ENCODE data around the gene CDH23. TPM values are rescaled to one million over a fixed set of nuclear protein-coding genes. Genes with fewer than 3 reads are reported as not detected.

The CDH23 gene
- polyA plus RNA-seq, 1 donor (not counting 4 experiments of a cell fraction or from before 2014, with no cell fraction given), result 0.01 TPM

DNA sequence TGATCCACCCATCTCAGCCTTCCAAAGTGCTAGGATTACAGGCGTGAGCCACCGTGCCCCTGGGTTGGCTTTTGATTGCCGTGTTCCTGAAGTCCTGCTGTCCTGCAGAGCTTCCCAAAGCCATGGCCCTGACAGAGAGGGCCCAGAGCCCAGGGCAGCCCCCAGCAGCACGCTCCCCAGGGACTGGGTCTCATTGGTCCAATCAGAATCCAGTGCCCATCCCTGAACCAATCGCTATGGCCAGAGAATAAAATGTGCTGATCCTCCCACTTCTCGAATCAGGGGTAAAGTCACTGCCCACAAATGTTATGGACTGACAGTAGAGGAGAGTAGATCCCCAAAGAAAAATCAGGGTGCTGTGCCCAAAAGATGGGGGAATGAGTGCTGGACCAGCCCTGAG lies 327.8 kb downstream of the CDH23 start:
- DNase-seq (ENCODE audit: low read depth, low spot score) (no peak), FAIRE-seq (no peak)
- dilution Hi-C loops (cut with MboI; ENCODE audit: extremely low pct_ligation_motif_present, low sequenced_read_pairs), result no loop called here
- Histone ChIP-seq H3K4me2 (ENCODE audit: control insufficient read depth, extremely low read depth, insufficient read depth, low read depth, low read length) (no peak overlapping the region), H3K27me3 (ENCODE audit: control insufficient read depth, extremely low read depth, insufficient read depth, low read length) (no peaks in the 10 kb centered on the region), H2AFZ (ENCODE audit: control insufficient read depth, low read length) (no peak overlapping the region), H3K9me3 (ENCODE audit: control insufficient read depth, low read depth, low read length) (no peaks in the 10 kb centered on the region), H3K9me1 (ENCODE audit: control insufficient read depth, extremely low read depth, insufficient read depth, low read length) (no peaks in the 10 kb centered on the region), H3K27ac (ENCODE audit: control insufficient read depth, insufficient read depth, low read length) (no peak overlapping the region), H3K79me2 (ENCODE audit: control insufficient read depth, insufficient read depth, low read length) (no peaks in the 10 kb centered on the region), H3K4me1 (ENCODE audit: control insufficient read depth, extremely low read depth, insufficient read depth, low read length) (peaks cover 24% of the 10 kb centered on the region), H4K20me1 (ENCODE audit: control insufficient read depth, extremely low read depth, insufficient read depth, low read length) (no peaks in the 10 kb centered on the region), H3K4me3 (ENCODE audit: control insufficient read depth in 2 of 3, extremely low read depth in 1 of 3, insufficient read depth in 2 of 3, low read depth in 1 of 3, low read length in 3 of 3) (no peak overlapping the region), H3K36me3 (ENCODE audit: control insufficient read depth in 2 of 2, extremely low read depth in 1 of 2, insufficient read depth in 2 of 2, low read length in 2 of 2) (no peaks in the 10 kb centered on the region), H3K9ac (ENCODE audit: control insufficient read depth, extremely low read depth, insufficient read depth, low read length) (no peak overlapping the region)
- TF ChIP-seq, protein P1, sequence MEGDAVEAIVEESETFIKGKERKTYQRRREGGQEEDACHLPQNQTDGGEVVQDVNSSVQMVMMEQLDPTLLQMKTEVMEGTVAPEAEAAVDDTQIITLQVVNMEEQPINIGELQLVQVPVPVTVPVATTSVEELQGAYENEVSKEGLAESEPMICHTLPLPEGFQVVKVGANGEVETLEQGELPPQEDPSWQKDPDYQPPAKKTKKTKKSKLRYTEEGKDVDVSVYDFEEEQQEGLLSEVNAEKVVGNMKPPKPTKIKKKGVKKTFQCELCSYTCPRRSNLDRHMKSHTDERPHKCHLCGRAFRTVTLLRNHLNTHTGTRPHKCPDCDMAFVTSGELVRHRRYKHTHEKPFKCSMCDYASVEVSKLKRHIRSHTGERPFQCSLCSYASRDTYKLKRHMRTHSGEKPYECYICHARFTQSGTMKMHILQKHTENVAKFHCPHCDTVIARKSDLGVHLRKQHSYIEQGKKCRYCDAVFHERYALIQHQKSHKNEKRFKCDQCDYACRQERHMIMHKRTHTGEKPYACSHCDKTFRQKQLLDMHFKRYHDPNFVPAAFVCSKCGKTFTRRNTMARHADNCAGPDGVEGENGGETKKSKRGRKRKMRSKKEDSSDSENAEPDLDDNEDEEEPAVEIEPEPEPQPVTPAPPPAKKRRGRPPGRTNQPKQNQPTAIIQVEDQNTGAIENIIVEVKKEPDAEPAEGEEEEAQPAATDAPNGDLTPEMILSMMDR (optimal IDR thresholded peaks at IDR 0.05 in 1 of 3, IDR thresholded peaks at IDR 0.05 in 1 of 3, conservative IDR thresholded peaks at IDR 0.05 in 1 of 3; ENCODE audit: extremely low read depth in 1 of 3, insufficient read depth in 2 of 3, low read length in 3 of 3), result no peak
- TF ChIP-seq EZH2 (IDR thresholded peaks at IDR 0.05; ENCODE audit: low read length), result no peak

DNA sequence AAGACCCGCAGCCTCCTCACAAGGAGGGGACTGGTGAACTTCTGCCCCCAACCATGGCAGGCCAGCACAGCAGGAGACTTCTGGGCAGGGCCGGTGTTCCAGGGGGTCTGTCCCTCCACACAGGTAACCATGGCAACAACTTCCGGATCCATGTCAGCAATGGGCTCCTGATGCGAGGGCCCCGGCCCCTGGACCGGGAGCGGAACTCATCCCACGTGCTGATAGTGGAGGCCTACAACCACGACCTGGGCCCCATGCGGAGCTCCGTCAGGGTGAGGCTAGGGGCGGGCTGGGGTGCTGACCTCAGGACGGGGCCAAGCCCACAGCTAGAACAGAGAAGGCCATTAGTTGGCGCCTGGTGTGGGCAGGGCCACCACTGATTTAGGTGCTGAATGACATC lies 328.5 kb downstream of the CDH23 start:
- dilution Hi-C loops (cut with MboI; ENCODE audit: extremely low pct_ligation_motif_present, low sequenced_read_pairs), result no loop called here
- no peak for TF ChIP-seq EZH2 (IDR thresholded peaks at IDR 0.05; ENCODE audit: low read length)
- TF ChIP-seq, protein P1 (optimal IDR thresholded peaks at IDR 0.05 in 1 of 3, IDR thresholded peaks at IDR 0.05 in 1 of 3, conservative IDR thresholded peaks at IDR 0.05 in 1 of 3; ENCODE audit: extremely low read depth in 1 of 3, insufficient read depth in 2 of 3, low read length in 3 of 3), result no peak
- Histone ChIP-seq H3K9ac (ENCODE audit: control insufficient read depth, extremely low read depth, insufficient read depth, low read length) (no peak overlapping the region), H4K20me1 (ENCODE audit: control insufficient read depth, extremely low read depth, insufficient read depth, low read length) (no peaks in the 10 kb centered on the region), H3K79me2 (ENCODE audit: control insufficient read depth, insufficient read depth, low read length) (no peaks in the 10 kb centered on the region), H3K4me3 (ENCODE audit: control insufficient read depth in 2 of 3, extremely low read depth in 1 of 3, insufficient read depth in 2 of 3, low read depth in 1 of 3, low read length in 3 of 3) (no peak overlapping the region), H3K27ac (ENCODE audit: control insufficient read depth, insufficient read depth, low read length) (no peak overlapping the region), H2AFZ (ENCODE audit: control insufficient read depth, low read length) (no peak overlapping the region), H3K27me3 (ENCODE audit: control insufficient read depth, extremely low read depth, insufficient read depth, low read length) (no peaks in the 10 kb centered on the region), H3K9me3 (ENCODE audit: control insufficient read depth, low read depth, low read length) (no peaks in the 10 kb centered on the region), H3K4me1 (ENCODE audit: control insufficient read depth, extremely low read depth, insufficient read depth, low read length) (peaks cover 26% of the 10 kb centered on the region), H3K4me2 (ENCODE audit: control insufficient read depth, extremely low read depth, insufficient read depth, low read depth, low read length) (no peak overlapping the region), H3K36me3 (ENCODE audit: control insufficient read depth in 2 of 2, extremely low read depth in 1 of 2, insufficient read depth in 2 of 2, low read length in 2 of 2) (no peaks in the 10 kb centered on the region), H3K9me1 (ENCODE audit: control insufficient read depth, extremely low read depth, insufficient read depth, low read length) (no peaks in the 10 kb centered on the region)
- no peak for FAIRE-seq
- DNase-seq (ENCODE audit: low read depth, low spot score), result no peak
